GM18873 (cell line): Measurements from ENCODE around the gene FOXK2.
"Not testable (repeated sequence)": the region's sequence is repeated elsewhere in the genome, so short reads cannot be mapped to it uniquely, and the experiment has no call there.

ENCODE experiments used
- ATAC-seq: cut with Tn5 transposase; IDR thresholded peaks from one replicate; pipeline ENCODE4 v1.9.1; 2021; ENCODE audit warnings: mild to moderate bottlenecking, moderate library complexity, moderate number of reproducible peaks; ENCODE audit not compliant: unreplicated experiment, low FRiP score

Gene FOXK2

DNA sequence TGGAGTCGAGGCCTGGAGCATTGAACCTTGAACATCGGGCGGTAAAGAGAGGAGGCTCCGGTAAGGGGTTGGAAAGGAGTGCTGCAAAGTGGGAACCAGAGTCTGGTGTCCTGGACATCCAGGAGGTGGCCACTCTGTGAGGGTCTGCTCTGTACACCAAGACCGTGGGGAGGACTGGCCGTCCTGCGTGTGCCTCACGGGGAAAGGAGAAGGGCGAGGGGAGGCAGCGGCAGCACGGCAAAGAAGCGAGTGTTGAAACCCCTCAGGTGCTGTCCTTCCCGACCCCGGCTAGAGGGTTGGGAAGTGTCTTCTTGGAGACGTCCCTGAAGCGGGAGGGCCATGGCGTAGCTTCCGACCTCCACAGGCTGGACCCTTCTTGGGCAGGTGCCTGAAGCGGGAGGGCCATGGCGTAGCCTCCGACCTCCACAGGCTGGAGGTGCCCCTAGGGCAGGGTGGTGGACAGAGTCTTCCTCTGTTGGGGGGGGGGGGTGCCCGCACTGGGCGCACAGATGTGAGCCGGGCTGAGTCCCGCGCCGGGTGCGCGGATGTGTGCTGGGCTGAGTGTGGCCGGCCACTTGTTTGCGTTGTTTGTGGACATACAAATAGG is 42.0 kb downstream of the FOXK2 start:
- no peak for ATAC-seq

DNA sequence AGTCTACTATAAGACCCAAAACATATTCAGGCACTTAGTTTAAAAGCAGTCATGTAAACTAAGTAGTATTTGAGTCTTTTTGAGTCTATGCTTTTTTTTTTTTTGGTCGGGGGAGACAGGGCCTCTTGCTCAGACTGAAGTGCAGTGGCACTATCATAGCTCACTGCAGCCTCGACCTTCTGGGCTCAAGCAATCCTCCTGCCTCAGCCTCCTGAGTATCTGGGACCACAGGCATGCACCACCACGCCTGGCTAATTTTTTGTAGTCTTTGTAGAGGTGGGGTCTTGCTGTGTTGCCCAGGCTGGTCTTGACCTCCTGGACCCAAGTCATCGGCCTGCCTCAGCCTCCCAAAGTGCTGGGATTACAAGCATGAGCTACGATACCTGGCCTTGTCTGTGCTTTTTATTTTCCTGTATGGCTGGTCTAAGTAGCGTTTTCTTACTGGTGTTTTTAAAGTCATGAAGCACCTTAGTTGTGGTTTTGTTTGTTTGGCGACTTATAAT is 43.2 kb downstream of the FOXK2 start:
- not testable (repeated sequence) for ATAC-seq

DNA sequence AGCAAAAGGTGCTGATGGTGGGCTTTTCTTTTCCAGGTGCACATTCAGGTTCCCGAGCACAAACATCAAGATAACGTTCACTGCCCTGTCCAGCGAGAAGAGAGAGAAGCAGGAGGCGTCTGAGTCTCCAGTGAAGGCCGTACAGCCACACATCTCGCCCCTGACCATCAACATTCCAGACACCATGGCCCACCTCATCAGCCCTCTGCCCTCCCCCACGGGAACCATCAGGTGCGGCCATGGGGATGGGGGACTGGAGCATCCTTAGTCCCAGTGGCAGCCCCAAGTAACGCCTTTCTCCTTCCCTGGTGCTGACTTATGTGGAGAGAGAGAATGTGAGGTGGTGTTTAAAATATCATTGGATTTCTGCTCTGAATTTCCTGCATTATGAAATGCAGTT is 43.8 kb downstream of the FOXK2 start:
- no peak for ATAC-seq

DNA sequence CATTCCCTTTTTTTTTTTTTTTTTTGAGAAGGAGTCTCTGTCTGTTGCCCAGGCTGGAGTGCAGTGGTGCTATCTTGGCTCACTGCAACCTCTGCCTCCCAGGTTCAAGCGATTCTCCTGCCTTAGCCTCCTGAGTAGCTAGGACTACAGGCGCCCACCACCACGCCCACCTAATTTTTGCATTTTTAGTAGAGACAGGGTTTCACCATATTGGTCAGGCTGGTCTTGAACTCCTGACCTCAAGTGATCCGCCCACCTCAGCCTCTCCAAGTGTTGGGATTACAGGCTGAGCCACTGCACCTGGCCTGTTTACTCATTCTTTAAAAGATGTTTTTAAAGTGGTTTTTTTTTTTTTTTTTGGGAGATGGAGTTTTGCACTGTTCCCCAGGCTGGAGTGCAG is 44.2 kb downstream of the FOXK2 start:
- ATAC-seq = not testable (repeated sequence)

DNA sequence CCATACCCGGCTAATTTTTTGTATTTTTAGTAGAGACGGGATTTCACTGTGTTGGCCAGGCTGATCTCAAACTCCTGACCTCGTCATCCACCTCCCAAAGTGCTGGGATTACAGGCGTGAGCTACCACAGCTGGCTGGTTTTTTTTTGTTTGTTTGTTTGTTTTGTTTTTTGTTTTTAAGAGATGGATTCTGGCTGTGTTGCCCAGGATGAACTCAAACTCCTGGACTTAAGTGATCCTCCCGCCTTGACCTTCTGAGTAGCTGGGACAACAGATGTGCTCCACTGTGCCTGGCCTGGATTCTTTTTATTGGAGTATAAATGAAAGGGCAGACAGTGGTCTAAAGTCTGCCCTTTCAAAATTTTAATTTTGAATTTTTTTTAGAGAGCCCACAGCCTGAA is 44.7 kb downstream of the FOXK2 start:
- no peak for ATAC-seq

- no peak for ATAC-seq
These were observed 46.0 kb downstream of the FOXK2 start for GRCh38 chr17:82565551-82565950.

- ATAC-seq = no peak
These were observed 46.8 kb downstream of the FOXK2 start for GRCh38 chr17:82566129-82566960.

GRCh38 chr17:82567286-82567685 is 47.8 kb downstream of the FOXK2 start:
- no peak for ATAC-seq

DNA sequence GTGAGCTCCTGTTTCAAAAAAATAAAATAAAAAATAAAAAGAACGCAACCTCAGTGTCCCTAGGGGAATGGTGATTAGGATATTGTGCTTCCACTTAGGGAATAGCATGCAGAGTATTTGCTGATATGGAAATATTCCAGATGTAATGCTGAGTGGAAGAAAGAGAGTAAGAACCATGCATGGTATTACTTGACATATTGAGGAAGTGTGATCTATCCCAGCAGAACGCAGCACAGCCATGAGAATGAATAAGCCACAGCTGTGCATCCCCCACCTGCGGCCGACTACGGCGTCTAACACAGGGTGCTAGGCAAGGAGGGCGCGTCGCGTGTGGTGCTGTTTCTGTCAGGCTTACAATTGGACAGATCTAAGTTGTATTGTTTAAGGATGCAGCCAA is 49.5 kb downstream of the FOXK2 start:
- ATAC-seq = no peak

DNA sequence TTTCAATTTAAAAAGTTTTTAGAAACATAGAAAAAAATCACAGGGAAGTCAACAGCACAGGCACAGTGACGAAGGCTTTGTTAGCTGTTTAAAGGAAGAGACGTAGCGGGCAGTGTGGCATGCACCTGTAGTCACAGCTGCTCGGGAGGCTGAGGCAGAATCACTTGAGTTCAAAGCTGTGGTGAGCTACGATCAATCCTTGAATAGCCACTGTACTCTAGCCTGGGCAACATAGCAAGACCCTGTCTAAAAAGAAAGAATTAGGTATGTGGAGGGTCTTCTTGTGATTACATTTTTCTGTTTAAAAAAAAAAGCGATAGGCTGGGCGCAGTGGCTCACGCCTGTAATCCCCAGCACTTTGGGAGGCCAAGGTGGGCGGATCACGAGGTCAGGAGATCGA is 50.1 kb downstream of the FOXK2 start:
- ATAC-seq = no peak

- ATAC-seq = no peak
These were observed 50.7 kb downstream of the FOXK2 start for GRCh38 chr17:82570277-82570676.

GRCh38 chr17:82571855-82572254 is 52.3 kb downstream of the FOXK2 start:
- no peak for ATAC-seq

DNA sequence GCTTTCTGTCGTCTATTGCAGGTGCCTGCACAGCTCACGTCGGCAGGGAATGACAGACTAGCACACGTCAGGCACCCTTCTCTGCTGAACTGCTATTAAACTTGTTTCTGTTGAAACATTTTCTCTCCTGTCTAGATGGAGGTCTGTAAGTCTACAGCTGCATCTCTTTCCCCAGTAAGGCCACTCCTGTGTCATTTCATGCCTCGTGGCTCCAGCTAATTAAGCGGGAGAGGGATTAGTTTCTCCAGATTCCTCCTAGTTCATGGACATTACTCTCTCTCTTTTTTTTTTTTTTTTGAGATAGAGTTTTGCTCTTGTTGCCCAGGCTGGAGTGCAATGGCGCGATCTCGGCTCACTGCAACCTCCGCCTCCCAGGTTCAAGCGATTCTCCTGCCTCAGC is 54.5 kb downstream of the FOXK2 start:
- ATAC-seq = no peak

DNA sequence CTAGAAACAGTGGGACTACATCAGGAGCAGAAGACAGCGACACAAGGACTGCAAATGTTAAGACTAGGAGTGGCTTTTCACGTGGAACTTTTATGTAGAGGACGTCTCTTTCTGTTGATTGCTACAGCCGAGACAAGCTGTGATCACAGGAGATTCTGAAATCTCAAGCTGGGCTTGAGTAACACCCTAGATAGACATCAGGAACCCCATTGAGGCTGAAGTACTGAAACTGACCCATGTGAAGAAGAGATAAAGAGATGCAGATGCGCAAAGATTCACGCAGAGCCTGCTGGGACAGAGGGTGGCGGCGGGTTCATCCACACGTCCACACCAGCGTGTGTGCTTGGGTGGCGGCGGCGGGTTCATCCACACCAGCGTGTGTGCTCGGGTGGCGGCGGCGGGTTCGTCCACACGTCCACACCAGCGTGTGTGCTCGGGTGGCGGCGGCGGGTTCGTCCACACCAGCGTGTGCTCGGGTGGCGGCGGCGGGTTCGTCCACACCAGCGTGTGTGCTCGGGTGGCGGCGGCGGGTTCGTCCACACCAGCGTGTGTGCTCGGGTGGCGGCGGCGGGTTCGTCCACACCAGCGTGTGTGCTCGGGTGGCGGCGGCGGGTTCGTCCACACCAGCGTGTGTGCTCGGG is 56.2 kb downstream of the FOXK2 start:
- ATAC-seq = not testable (repeated sequence)

DNA sequence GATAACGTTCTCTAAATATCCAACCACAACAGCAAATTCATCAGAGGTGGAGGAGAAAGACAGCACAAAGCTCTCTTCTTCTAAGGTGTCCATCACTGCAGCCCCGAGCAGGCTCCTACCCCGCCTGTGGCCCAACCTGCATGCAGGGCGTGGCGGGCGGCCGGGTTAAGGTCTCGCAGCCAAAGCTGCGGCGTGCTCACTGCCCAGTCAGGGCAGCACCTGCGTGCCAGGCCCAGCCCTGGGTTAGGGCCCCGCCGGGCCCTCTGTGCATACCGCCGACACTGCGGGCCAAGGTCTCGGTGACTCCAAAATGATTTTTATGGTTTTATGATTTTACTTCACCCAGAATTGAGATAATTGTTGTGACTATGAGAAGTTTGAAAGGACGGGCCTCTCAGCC is 57.8 kb downstream of the FOXK2 start:
- ATAC-seq = no peak

- not testable (repeated sequence) for ATAC-seq
These were observed 60.4 kb downstream of the FOXK2 start for GRCh38 chr17:82579969-82580368.

DNA sequence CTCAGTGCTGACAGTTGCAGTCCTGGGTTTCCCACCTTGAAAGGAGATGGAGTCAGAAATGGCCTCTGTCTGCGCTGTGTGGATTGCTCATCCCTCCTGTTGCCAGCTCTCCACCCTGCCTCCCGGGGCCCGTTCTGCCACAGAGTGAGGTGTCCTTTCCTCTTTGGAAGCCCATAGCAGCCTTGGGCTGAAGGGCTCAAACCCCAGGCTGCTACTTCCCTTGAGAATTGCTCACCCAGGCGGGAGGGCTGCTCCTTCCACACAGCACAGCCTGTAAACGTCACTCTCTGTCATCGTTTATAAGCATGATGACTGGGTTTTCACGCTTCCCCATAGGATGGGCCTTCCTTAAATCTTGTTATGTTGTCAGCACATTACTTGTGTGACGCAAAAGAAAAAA is 62.7 kb downstream of the FOXK2 start:
- ATAC-seq = no peak

- ATAC-seq = no peak
These were observed 63.2 kb downstream of the FOXK2 start for GRCh38 chr17:82582709-82583108.

- no peak for ATAC-seq
These were observed 64.2 kb downstream of the FOXK2 start for GRCh38 chr17:82583720-82584234.

DNA sequence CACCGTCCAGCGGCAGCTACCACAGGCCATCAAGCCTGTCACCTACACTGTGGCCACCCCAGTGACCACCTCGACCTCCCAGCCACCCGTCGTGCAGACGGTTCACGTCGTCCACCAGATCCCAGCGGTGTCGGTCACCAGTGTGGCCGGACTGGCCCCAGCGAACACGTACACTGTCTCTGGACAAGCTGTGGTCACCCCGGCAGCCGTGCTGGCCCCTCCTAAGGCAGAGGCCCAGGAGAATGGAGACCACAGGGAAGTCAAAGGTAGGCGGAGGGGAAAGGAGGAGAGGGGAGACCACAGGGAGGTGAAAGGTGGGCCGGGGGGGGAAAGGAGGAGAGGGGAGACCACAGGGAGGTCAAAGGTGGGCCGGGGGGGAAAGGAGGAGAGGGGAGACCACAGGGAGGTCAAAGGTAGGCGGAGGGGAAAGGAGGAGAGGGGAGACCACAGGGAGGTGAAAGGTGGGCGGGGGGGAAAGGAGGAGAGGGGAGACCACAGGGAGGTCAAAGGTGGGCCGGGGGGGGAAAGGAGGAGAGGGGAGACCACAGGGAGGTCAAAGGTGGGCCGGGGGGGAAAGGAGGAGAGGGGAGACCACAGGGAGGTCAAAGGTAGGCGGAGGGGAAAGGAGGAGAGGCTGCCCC is 66.5 kb downstream of the FOXK2 start:
- ATAC-seq = not testable (repeated sequence)
